ENCODE results near the gene LRRK1.

- no peak for TF ChIP-seq CTCF (IDR thresholded peaks at IDR 0.05; ENCODE audit: low read length)
- TF ChIP-seq EZH2 (IDR thresholded peaks at IDR 0.05; ENCODE audit: borderline replicate concordance, low read length): no peak
Measured at GRCh38 chr15:101069654-101069973, 150.5 kb downstream of the LRRK1 start.
